ENCODE measurements around the gene PARD3B.

GRCh38 chr2:204989877-204990276 lies 444.6 kb downstream of the PARD3B start:
- TF ChIP-seq CTCF (IDR thresholded peaks at IDR 0.05 in 2 of 3, conservative IDR thresholded peaks at IDR 0.05 in 1 of 3; ENCODE audit: borderline replicate concordance in 1 of 3, insufficient read depth in 1 of 3, low read depth in 2 of 3, low read length in 2 of 3) (no peak), MAX (IDR thresholded peaks at IDR 0.05) (no peak), POLR2A (IDR thresholded peaks at IDR 0.05; ENCODE audit: borderline replicate concordance, extremely low read depth, insufficient read depth, insufficient read length) (no peak), ZBTB33 (IDR thresholded peaks at IDR 0.05; ENCODE audit: extremely low read depth, insufficient replicate concordance, low read length) (no peak), FOSL1 (IDR thresholded peaks at IDR 0.05; ENCODE audit: low read depth) (no peak), ZNF274 (IDR thresholded peaks at IDR 0.05; ENCODE audit: low read depth, low read length) (no peak), EZH2 (IDR thresholded peaks at IDR 0.05) (no peak), REST (IDR thresholded peaks at IDR 0.05; ENCODE audit: low read depth) (no peak), ATF3 (IDR thresholded peaks at IDR 0.05) (no peak), POLR2AphosphoS5 (IDR thresholded peaks at IDR 0.05; ENCODE audit: low read depth, low read length) (no peak), EZH2phosphoT487 (IDR thresholded peaks at IDR 0.05; ENCODE audit: borderline replicate concordance) (no peak)
